HT1080 (cell line): ENCODE results near the gene SASH3. TPM values are rescaled to one million over a fixed set of nuclear protein-coding genes. Genes with fewer than 3 reads are reported as not detected.

Source experiments
- DNase-seq: peaks from one replicate; pipeline ENCODE4 v3.0.0-alpha.2; 2015; ENCODE audit warnings: low read depth
- total RNA-seq: library from RNA; depleted of rRNA; stranded (reverse); fragments of >200 nt; shearing (Covaris generic); gene quantifications from 2 replicates; pipeline ENCODE4 v1.2.3, GENCODE V29; 2014

Gene SASH3
- total RNA-seq, 1 experiment from 2014 or later = not detected

GRCh38 chrX:129783291-129783713, 3.6 kb downstream of the SASH3 start:
- no peak for DNase-seq

DNA sequence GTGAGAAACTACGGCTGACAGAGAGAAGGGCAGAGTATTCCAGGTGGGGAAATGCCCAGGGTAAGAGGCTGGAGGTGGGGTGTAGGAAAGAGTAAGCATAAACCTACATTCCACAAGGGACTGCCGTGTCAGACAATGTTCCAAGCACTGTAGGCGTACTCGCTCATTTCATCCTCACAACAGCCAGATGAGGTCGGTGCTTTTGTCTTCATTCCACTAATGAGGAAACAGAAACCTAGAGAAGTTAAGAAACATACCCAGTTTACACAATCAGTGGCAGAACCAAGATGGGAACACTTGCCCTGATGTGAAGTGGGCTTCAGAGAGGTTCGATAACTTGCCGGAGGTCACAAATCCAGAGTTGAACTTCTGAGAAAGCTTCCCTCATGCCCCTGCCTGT, 4.6 kb downstream of the SASH3 start:
- no peak for DNase-seq

DNA sequence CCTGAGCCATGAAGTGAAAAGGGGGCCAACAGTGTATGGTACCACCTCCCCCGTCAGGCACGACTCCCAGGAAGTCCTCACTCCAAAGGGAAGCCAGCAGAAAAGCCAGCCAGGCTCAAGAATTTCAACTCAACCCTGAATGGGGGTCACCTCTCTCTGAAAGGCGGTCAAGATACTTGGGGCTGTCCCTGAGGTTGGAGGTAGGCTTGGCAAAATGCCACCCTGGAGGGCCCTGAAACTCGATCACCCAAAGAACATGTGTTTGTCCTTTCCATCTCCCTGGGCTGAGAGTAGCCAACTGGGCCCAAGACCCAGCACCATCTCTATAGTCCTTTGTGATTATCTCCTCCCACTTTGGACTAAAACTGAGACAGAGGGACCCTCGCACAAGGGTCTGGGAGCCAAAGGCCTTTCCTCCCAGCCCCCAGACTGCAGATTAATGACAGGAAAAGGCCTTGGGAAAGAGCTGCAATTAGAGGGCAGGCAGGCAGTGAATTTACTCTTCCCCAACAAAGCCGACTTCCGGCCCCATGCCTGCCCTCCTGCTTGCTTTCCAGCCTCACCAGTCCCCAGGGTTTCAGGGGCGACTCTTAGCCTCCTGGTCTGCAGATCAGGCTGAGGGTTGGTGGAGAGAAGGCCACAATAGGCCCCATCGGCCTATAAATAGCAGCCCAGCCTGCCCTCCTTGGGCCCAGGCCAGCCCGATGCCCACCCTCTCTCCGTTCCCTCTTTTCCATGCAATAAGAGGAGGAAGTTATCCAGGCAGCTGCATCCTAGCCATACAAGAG, 5.6 kb downstream of the SASH3 start:
- no peak for DNase-seq

- DNase-seq = no peak
These were observed 6.5 kb downstream of the SASH3 start for GRCh38 chrX:129786210-129786651.

DNA sequence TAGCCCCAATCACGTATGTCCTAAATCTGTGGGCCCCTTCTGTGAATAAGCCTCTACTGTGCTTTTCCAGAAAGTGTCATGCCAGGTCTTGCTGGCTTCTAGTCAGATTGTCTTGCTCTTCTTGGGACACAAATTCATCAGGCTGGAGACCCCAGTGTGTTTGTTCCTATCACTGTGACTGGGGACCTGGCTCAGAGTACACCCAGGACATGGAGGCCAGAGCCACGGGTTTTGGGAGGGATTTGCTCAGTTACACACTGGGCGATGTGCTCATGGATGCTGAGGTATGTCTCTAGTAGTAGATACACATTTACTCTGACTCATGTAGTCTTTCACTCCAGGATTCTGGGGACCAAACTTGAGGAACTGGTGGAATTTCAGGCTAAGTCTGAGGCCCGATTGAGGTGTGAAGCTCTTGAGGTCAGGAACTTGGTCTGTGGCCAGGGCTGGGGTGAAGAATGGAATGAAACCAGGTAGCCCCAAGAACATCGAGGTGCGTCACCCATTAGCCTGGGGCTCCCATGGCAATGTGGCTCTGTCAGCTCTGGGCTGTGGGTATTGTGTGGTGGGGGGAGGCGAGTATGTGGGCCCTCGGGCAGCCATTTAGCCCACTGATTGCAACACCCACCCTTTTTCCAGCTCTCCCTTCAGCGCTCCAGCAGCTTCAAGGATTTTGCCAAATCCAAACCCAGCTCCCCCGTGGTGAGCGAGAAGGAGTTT, 7.7 kb downstream of the SASH3 start:
- DNase-seq = no peak

- no peak for DNase-seq
These were observed 8.8 kb downstream of the SASH3 start for GRCh38 chrX:129788527-129788926.

GRCh38 chrX:129790146-129790545, 10.4 kb downstream of the SASH3 start:
- no peak for DNase-seq

DNA sequence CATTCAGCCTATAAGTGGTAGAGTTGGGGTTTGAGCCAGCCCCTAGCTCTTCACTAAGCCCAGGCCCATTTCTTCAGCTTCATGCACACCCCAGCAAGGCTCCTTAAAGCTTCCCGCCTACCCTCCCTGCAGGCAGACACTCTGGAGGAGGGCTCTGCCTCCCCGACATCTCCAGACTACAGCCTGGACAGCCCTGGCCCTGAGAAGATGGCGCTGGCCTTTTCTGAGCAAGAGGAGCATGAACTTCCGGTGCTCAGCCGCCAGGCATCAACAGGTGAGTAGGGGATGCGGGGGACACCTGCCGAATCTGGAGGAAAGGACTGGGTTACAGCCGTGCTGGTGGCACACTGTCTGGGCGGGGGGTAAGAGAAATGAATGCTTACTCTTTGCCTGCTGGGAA, 11.1 kb downstream of the SASH3 start:
- no peak for DNase-seq

- DNase-seq = no peak
These were observed 11.6 kb downstream of the SASH3 start for GRCh38 chrX:129791336-129791735.

DNA sequence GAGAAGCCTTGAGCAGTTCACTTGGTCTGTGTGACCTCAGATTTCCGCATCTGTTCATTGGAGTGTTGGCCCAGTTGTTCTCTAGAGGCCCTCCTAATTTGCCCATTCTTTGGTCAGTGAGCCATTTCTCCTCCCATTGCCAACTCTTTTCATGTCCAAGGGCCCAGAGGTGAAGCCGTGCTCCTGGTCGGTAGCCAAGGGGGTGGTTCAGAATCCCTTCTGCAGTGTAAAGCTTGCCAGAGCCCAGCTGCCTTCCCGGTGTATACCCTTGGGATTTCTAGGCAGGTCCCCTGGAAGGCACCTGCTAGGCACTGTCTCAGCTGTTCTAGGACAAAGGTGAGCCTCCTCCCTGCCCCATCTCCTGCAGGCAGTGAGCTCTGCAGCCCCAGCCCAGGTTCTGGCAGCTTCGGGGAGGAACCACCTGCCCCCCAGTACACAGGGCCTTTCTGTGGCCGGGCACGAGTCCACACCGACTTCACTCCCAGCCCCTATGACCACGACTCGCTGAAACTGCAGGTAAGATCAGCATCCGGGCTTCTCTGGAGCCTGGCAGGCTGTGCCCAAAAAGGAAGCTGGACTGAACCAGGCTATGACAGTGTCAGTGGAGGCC, 12.3 kb downstream of the SASH3 start:
- no peak for DNase-seq

GRCh38 chrX:129792586-129793291, 13.0 kb downstream of the SASH3 start:
- no peak for DNase-seq

GRCh38 chrX:129793604-129794191, 13.9 kb downstream of the SASH3 start:
- DNase-seq = no peak

GRCh38 chrX:129795584-129795983, 15.8 kb downstream of the SASH3 start:
- no peak for DNase-seq

DNA sequence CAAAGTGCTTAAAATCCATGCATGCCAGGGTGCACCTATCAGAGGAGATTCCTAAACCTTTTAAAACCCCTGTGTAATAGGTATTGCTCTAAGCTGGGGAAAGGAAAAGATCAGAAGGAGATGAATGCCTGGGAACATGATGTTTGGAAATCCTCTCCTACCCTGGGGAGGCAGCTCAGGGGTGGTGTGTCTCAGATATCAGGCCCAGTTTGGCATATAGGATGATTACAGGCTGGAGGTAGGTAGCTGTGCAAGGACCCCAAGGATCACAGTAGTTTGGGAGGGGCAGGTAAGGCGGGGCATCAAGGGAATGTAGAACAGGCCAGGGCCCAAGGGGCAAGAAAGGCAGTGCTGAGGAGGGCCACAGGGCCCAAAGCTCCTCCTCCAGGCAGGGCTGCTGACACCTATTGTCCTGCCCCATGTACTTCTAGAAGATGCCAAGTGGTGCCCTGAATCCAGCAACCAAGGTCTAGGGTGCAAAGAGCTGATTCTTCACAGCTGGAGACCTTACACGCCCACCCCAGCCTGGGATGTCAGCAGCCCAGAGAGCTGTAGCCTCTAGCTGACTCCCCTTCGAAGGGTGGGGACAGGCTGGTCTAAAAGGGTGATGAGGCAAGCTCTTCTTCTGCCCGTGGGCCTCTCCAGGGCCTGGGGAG, 17.6 kb downstream of the SASH3 start:
- no peak for DNase-seq

GRCh38 chrX:129798456-129798855, 18.7 kb downstream of the SASH3 start:
- DNase-seq = no peak

DNA sequence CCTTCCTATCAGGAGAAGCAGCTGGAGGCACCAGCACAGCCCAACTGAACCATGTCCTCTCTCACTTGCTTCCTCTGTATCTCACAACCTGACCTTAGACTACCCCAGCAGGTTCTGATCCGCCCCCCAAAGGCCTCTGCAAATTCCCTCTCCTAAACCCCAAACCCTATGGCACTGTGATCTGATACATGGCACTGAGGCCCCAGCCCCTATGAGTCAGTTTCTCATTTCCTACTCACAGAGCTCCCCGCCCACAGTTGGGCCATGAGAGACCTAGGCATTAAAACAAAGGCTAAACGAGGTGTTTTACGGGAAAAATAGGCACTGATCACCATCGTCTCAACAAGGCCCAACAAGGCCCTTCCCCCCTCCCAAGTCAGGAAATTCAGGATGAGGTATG, 19.1 kb downstream of the SASH3 start:
- DNase-seq = peak; percentile 3

DNA sequence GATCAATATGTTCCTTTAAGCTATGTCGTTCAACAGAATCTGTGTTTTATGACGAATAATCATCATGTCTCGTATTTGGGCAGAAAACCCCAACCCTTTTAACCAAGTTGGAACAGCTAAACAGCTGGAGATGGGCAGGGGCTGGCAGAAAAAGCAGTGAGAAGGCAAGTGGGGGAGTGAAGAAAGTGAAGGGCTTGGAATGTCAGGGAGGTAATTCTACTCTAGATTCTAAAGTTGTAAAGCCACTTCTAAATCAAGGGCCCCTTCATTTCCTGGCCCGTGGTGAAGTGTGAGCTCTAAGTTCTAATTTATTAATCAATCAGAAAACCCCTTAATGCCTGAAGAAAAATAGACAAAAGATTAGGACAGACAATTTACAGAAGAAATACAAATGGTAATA, 20.4 kb downstream of the SASH3 start:
- DNase-seq = no peak

DNA sequence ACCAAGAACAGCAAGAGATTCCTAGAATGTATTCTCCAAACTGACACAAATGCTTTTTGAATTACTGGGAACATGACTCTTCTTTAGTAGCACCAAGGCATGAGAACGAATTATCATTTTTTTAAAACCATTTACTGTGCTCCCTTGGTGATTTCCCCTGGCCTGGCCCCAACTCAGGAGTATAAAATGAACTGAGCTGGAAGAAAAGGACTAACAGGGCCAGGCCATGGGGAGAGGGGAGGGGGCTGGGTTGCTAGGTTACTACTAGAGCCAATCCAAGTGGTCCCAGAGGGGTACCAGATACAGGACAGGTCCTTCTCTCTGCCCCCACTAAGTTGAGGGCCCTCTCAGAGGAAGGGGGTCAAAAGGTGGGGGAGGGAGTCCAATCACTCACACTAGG, 23.1 kb downstream of the SASH3 start:
- no peak for DNase-seq

GRCh38 chrX:129804806-129805205, 25.1 kb downstream of the SASH3 start:
- DNase-seq = no peak

- DNase-seq = no peak
These were observed 28.5 kb downstream of the SASH3 start for GRCh38 chrX:129808158-129808828.
